H9 (cell line): ENCODE measurements around the gene DPP6. TPM values are rescaled to one million over a fixed set of nuclear protein-coding genes. Genes with fewer than 3 reads are reported as not detected.

Source experiments
- DNase-seq: peaks from one replicate; pipeline ENCODE4 v3.0.0-alpha.2; 2017
- H2AFZ ChIP-seq: one replicate; pipeline ENCODE4 v1.6.1; 2013; ENCODE audit warnings: mild to moderate bottlenecking, low read length, control low read depth, moderate library complexity
- H2AK5ac ChIP-seq: 2 replicates; pipeline ENCODE4 v1.6.1; 2013; ENCODE audit warnings: low read length, control low read depth, mixed read lengths; ENCODE audit not compliant: insufficient read length
- H2BK120ac ChIP-seq: one replicate; pipeline ENCODE4 v1.6.1; 2013; ENCODE audit warnings: low read depth, mild to moderate bottlenecking, low read length, control low read depth, inconsistent platforms; ENCODE audit not compliant: poor library complexity, severe bottlenecking
- H2BK12ac ChIP-seq: 2 replicates; pipeline ENCODE4 v1.6.1; 2013; ENCODE audit warnings: low read length, control low read depth, mixed read lengths, low read depth; ENCODE audit not compliant: insufficient read length
- H2BK15ac ChIP-seq: 2 replicates; pipeline ENCODE4 v1.6.1; 2013; ENCODE audit warnings: low read depth, low read length, control low read depth
- H2BK20ac ChIP-seq: one replicate; pipeline ENCODE4 v1.6.1; 2013; ENCODE audit warnings: low read depth, mild to moderate bottlenecking, low read length, control low read depth, inconsistent platforms; ENCODE audit not compliant: poor library complexity, severe bottlenecking
- H2BK5ac ChIP-seq: 2 replicates; pipeline ENCODE4 v1.6.1; 2013; ENCODE audit warnings: low read length, control low read depth, mixed read lengths; ENCODE audit not compliant: insufficient read length
- H3K14ac ChIP-seq: 2 replicates; pipeline ENCODE4 v1.6.1; 2013; ENCODE audit warnings: low read length, control low read depth; ENCODE audit not compliant: insufficient read depth
- H3K18ac ChIP-seq: 2 replicates; pipeline ENCODE4 v1.6.1; 2013; ENCODE audit warnings: low read depth, mild to moderate bottlenecking, mixed read lengths, low read length, control low read depth; ENCODE audit not compliant: insufficient read length
- H3K23ac ChIP-seq: 2 replicates; pipeline ENCODE4 v1.6.1; 2013; ENCODE audit warnings: low read length, control low read depth, mixed read lengths, low read depth; ENCODE audit not compliant: insufficient read length
- H3K23me2 ChIP-seq: 2 replicates; pipeline ENCODE4 v1.6.1; 2013; ENCODE audit warnings: low read depth, mild to moderate bottlenecking, mixed read lengths, low read length, control low read depth; ENCODE audit not compliant: insufficient read length, poor library complexity, severe bottlenecking
- H3K27ac ChIP-seq: 2 replicates; pipeline ENCODE4 v1.5.1; 2013; ENCODE audit warnings: low read length, control low read depth, mixed read lengths, low read depth; ENCODE audit not compliant: insufficient read length
- H3K27me3 ChIP-seq: 2 replicates; pipeline ENCODE4 v1.6.1; 2013; ENCODE audit warnings: low read length, control low read depth, inconsistent platforms; ENCODE audit not compliant: insufficient read depth
- H3K4ac ChIP-seq: 2 replicates; pipeline ENCODE4 v1.6.1; 2013; ENCODE audit warnings: low read depth, mild to moderate bottlenecking, control low read depth, inconsistent platforms, low read length, moderate library complexity
- H3K4me1 ChIP-seq: 2 replicates; pipeline ENCODE4 v1.6.1; 2013; ENCODE audit warnings: low read length, control low read depth, inconsistent platforms; ENCODE audit not compliant: insufficient read depth
- H3K4me2 ChIP-seq: 2 replicates; pipeline ENCODE4 v1.6.1; 2013; ENCODE audit warnings: low read length, control low read depth, mixed read lengths; ENCODE audit not compliant: insufficient read length, insufficient read depth
- H3K56ac ChIP-seq: 2 replicates; pipeline ENCODE4 v1.6.1; 2013; ENCODE audit warnings: low read depth, mild to moderate bottlenecking, mixed read lengths, low read length, control low read depth; ENCODE audit not compliant: insufficient read length
- H3K79me1 ChIP-seq: 2 replicates; pipeline ENCODE4 v1.6.1; 2013; ENCODE audit warnings: low read depth, mild to moderate bottlenecking, moderate library complexity, low read length, control low read depth, inconsistent platforms; ENCODE audit not compliant: insufficient read depth, poor library complexity, severe bottlenecking
- H3K79me2 ChIP-seq: 2 replicates; pipeline ENCODE4 v1.6.1; 2013; ENCODE audit warnings: low read length, control low read depth, inconsistent platforms; ENCODE audit not compliant: insufficient read depth
- H3K9ac ChIP-seq: 2 replicates; pipeline ENCODE4 v1.6.1; 2013; ENCODE audit warnings: low read length, control low read depth, mixed read lengths; ENCODE audit not compliant: insufficient read length; ENCODE audit errors: extremely low read depth
- H3K9me3 ChIP-seq: one replicate; pipeline ENCODE4 v1.6.1; 2013; ENCODE audit warnings: low read depth, low read length, inconsistent platforms; ENCODE audit not compliant: control insufficient read depth
- H3T11ph ChIP-seq: one replicate; pipeline ENCODE4 v1.6.1; 2013; ENCODE audit warnings: mild to moderate bottlenecking, low read length, control low read depth, inconsistent platforms
- H4K20me1 ChIP-seq: one replicate; pipeline ENCODE4 v1.6.1; 2013; ENCODE audit not compliant: control insufficient read depth, insufficient read length, insufficient read depth
- H4K5ac ChIP-seq: 2 replicates; pipeline ENCODE4 v1.6.1; 2013; ENCODE audit warnings: low read depth, mild to moderate bottlenecking, mixed read lengths, low read length, control low read depth; ENCODE audit not compliant: insufficient read length
- H4K8ac ChIP-seq: replicated peaks from 2 replicates; pipeline ENCODE4 v1.6.1; 2013; ENCODE audit warnings: low read length, control low read depth, mixed read lengths, low read depth; ENCODE audit not compliant: insufficient read length
- H4K91ac ChIP-seq: 2 replicates; pipeline ENCODE4 v1.6.1; 2013; ENCODE audit warnings: low read depth, mild to moderate bottlenecking, moderate library complexity, mixed read lengths, low read length, control low read depth; ENCODE audit not compliant: insufficient read length
- H3K27ac Mint-ChIP-seq, 3 experiments: 2 replicates in 2 of 3; 3 replicates in 1 of 3; pipeline ENCODE4 v1.8.0; 2020 to 2021; ENCODE audit warnings: mixed read lengths in 3 of 3, mild to moderate bottlenecking in 1 of 3, moderate library complexity in 1 of 3
- H3K27me3 Mint-ChIP-seq: 2 replicates; pipeline ENCODE4 v1.8.0; 2021; ENCODE audit warnings: low read depth, mild to moderate bottlenecking, moderate library complexity, mixed read lengths
- H3K36me3 Mint-ChIP-seq, 3 experiments: 2 replicates in 2 of 3; 3 replicates in 1 of 3; pipeline ENCODE4 v1.8.0; 2020 to 2021; ENCODE audit warnings: low read depth in 3 of 3, mixed read lengths in 3 of 3; ENCODE audit not compliant: insufficient read depth in 1 of 3
- H3K4me1 Mint-ChIP-seq, 2 experiments: 2 replicates each; pipeline ENCODE4 v1.8.0; 2020; ENCODE audit warnings: mixed read lengths in 2 of 2
- H3K4me3 Mint-ChIP-seq, 2 experiments: 2 replicates in 1 of 2; 3 replicates in 1 of 2; pipeline ENCODE4 v1.8.0; 2020 to 2021; ENCODE audit warnings: mild to moderate bottlenecking in 2 of 2, mixed read lengths in 2 of 2, moderate library complexity in 1 of 2
- H3K9me3 Mint-ChIP-seq, 2 experiments: 2 replicates in 1 of 2; 3 replicates in 1 of 2; pipeline ENCODE4 v1.8.0; 2020; ENCODE audit warnings: mild to moderate bottlenecking in 2 of 2, mixed read lengths in 2 of 2, moderate library complexity in 1 of 2
- CTCF ChIP-seq: fragments of 200-600 bp; sonication (generic); conservative IDR thresholded peaks from 3 replicates; pipeline ENCODE4 v1.8.0; 2021; ENCODE audit warnings: antibody characterized with exemption, mild to moderate bottlenecking
- WGBS: extraction: QIAGEN DNeasy Blood & Tissue Kit; methylation state at CpG from one replicate; pipeline ENCODE4 v1.1.7; 2013; ENCODE audit warnings: missing lambda C conversion rate, low lambda C conversion rate, mixed read lengths; ENCODE audit not compliant: insufficient read length; ENCODE audit errors: extremely low coverage; 5-methylcytosine and 5-hydroxymethylcytosine counted together
- total RNA-seq: library from RNA; stranded (reverse); gene quantifications from 2 replicates; pipeline ENCODE4 v1.2.1, GENCODE V29; 2021

The DPP6 gene
- total RNA-seq, 1 experiment from 2014 or later: 4.5 TPM

DNA sequence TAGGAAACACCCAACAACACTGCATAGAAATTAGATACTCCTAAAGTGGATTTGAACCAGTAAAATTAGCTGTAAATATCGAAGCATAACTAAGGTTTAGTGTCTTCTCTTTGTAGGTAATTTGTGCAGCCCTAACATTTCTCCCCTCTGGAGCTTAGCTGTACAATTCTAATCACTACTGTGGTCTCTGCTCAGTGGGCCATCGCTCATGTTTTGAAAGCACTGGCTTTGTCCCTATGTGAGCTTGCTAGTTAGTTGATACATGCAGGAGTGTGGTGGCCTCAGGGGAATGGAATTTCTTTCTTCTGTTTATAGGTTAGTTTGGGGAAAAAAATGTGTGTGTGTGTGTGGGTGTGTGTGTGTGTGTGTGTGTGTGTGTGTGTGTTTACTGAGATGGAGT lies 373.1 kb downstream of the DPP6 start:
- H3K56ac ChIP-seq: no peak overlapping the region
- no peak for DNase-seq
- H2BK12ac ChIP-seq: no peak overlapping the region
- no peak overlapping the region for H3K14ac ChIP-seq
- H3K79me2 ChIP-seq: no peaks in the 10 kb centered on the region
- no peak overlapping the region for H2AK5ac ChIP-seq
- no peak overlapping the region for H4K5ac ChIP-seq
- H3K4me1 Mint-ChIP-seq: peaks cover 5 to 11% of the 10 kb centered on the region in 2 experiments; a peak in 3 of 4 replicates
- H3T11ph ChIP-seq: no peak overlapping the region
- no peaks in the 10 kb centered on the region for H3K27me3 Mint-ChIP-seq
- no peaks in the 10 kb centered on the region for H3K79me1 ChIP-seq
- H3K23ac ChIP-seq: no peak overlapping the region
- H3K9ac ChIP-seq: no peak overlapping the region
- H2AFZ ChIP-seq: no peak overlapping the region
- no CpG with 5 or more reads among the region's 2 CpGs for WGBS
- H3K27ac ChIP-seq: no peak overlapping the region
- no peak overlapping the region for H3K18ac ChIP-seq
- no peaks in the 10 kb centered on the region for H3K27me3 ChIP-seq
- H4K91ac ChIP-seq: no peak overlapping the region
- H2BK5ac ChIP-seq: no peak overlapping the region
- no peak overlapping the region for H3K4me3 Mint-ChIP-seq
- H3K23me2 ChIP-seq: no peaks in the 10 kb centered on the region
- H3K4me1 ChIP-seq: no peaks in the 10 kb centered on the region; the same call in 1 of the 2 replicates
- no peak overlapping the region for H4K8ac ChIP-seq
- no peaks in the 10 kb centered on the region for H4K20me1 ChIP-seq
- no peak overlapping the region for H3K27ac Mint-ChIP-seq
- H3K4me2 ChIP-seq: no peak overlapping the region
- no peak overlapping the region for H2BK120ac ChIP-seq
- 0 out of 7 replicates have a peak, but pooled peaks cover 0 to 1% (median 0%) of the 10 kb centered on the region in 3 experiments for H3K36me3 Mint-ChIP-seq
- no peaks in the 10 kb centered on the region for H3K9me3 Mint-ChIP-seq
- no peak overlapping the region for H2BK15ac ChIP-seq
- no peak overlapping the region for H2BK20ac ChIP-seq
- no peak overlapping the region for H3K4ac ChIP-seq
- no peak for TF ChIP-seq CTCF
- no peaks in the 10 kb centered on the region for H3K9me3 ChIP-seq
